Testis (tissue), 5 donors: ENCODE measurements around the gene MAIP1. TPM values are rescaled to one million over a fixed set of nuclear protein-coding genes. Genes with fewer than 3 reads are reported as not detected.
A peak's percentile ranks its signal among the peaks of the same experiment; 100 is the strongest.

ENCODE experiments used
- DNase-seq: peaks from one replicate; pipeline ENCODE4 v3.0.0-alpha.2; 2019
- H3K27ac ChIP-seq, 2 donors: fragments of 200-600 bp; sonication (generic); one replicate each; pipeline ENCODE4 v1.5.1; 2019
- H3K27me3 ChIP-seq: fragments of 200-600 bp; sonication (generic); one replicate; pipeline ENCODE4 v1.5.1; 2019
- H3K36me3 ChIP-seq: fragments of 200-600 bp; sonication (generic); one replicate; pipeline ENCODE4 v1.5.1; 2017; ENCODE audit warnings: low read depth; ENCODE audit errors: missing control alignments
- H3K4me1 ChIP-seq: fragments of 200-600 bp; sonication (generic); one replicate; pipeline ENCODE4 v1.5.1; 2019
- H3K4me3 ChIP-seq, 2 donors: fragments of 200-600 bp; sonication (generic); one replicate each; pipeline ENCODE4 v1.5.1; 2017 to 2019
- H3K9me3 ChIP-seq: fragments of 200-600 bp; sonication (generic); one replicate; pipeline ENCODE4 v1.5.1; 2017
- POLR2A ChIP-seq: fragments of 450-650 bp; IDR thresholded peaks from one replicate; pipeline ENCODE4 v1.6.1; 2017; ENCODE audit warnings: antibody characterized with exemption, mild to moderate bottlenecking, moderate library complexity
- WGBS, 2 donors: methylation state at CpG; one replicate each; pipeline ENCODE4 v1.1.5; 2018; 5-methylcytosine and 5-hydroxymethylcytosine counted together
- intact Hi-C: fragments of 100-400 bp; cut with DNase I; formaldehyde crosslinking; loops from one replicate; pipeline ENCODE4 v1.15.1; 2023; ENCODE audit warnings: low total_unique reads
- long read RNA-seq, 2 donors: transcript quantifications; one replicate each; lab custom pipeline, GENCODE V29; 2026
- polyA plus RNA-seq: library from polyadenylated mRNA; stranded (reverse); fragments of 350-450 nt; fragmentation: Illumina TruSeq; extraction: RNeasy Lipid Tissue Mini Kit (QIAGEN cat#74804); gene quantifications from one replicate; pipeline ENCODE4 v1.2.3, GENCODE V29; 2014; ENCODE audit warnings: low read depth, low replicate concordance; ENCODE audit not compliant: insufficient read depth
- total RNA-seq, 2 donors: library from RNA; depleted of rRNA; stranded (reverse); fragments of >200 nt; gene quantifications; one replicate each; pipeline ENCODE4 v1.2.3, GENCODE V29; 2016
- TF ChIP-seq, protein P1 (sequence below), 3 experiments: fragments of 450-650 bp in 2 of 3; fragments of 200-600 bp in 1 of 3; sonication (generic) in 1 of 3; IDR thresholded peaks; one replicate each; pipeline ENCODE4 v1.5.1; 2016 to 2019; ENCODE audit warnings: antibody characterized with exemption in 3 of 3, mild to moderate bottlenecking in 2 of 3, moderate library complexity in 1 of 3

MAIP1 gene, protein sequence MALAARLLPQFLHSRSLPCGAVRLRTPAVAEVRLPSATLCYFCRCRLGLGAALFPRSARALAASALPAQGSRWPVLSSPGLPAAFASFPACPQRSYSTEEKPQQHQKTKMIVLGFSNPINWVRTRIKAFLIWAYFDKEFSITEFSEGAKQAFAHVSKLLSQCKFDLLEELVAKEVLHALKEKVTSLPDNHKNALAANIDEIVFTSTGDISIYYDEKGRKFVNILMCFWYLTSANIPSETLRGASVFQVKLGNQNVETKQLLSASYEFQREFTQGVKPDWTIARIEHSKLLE
- 10 to 100 TPM; 16.6 to 18.7 TPM for total RNA-seq
- 13.6 TPM for polyA plus RNA-seq
- long read RNA-seq, donor 1, transcript MAIP1-202 (5 exons, 1,386 nt): major isoform, 13 of 13 reads
- long read RNA-seq, donor 1, partial matches to known transcripts: 0 of 13 reads
- long read RNA-seq, donor 1, other reads (novel, unspliced or antisense): 0 of 13 reads
- long read RNA-seq, donor 2, transcript MAIP1-202 (5 exons, 1,386 nt): major isoform, 7 of 7 reads
- long read RNA-seq, donor 2, partial matches to known transcripts: 0 of 7 reads
- long read RNA-seq, donor 2, other reads (novel, unspliced or antisense): 0 of 7 reads

- peak; percentile 90 for DNase-seq
- H3K4me1 ChIP-seq: peaks cover 20% of the 10 kb centered on the region
- H3K36me3 ChIP-seq: no peaks in the 10 kb centered on the region
- WGBS, 2 donors: 0% methylated on average over 21 to 48 of the region's 64 CpGs
- intact Hi-C loops: no loop called here
- TF ChIP-seq POLR2A: no peak
- TF ChIP-seq, protein P1, sequence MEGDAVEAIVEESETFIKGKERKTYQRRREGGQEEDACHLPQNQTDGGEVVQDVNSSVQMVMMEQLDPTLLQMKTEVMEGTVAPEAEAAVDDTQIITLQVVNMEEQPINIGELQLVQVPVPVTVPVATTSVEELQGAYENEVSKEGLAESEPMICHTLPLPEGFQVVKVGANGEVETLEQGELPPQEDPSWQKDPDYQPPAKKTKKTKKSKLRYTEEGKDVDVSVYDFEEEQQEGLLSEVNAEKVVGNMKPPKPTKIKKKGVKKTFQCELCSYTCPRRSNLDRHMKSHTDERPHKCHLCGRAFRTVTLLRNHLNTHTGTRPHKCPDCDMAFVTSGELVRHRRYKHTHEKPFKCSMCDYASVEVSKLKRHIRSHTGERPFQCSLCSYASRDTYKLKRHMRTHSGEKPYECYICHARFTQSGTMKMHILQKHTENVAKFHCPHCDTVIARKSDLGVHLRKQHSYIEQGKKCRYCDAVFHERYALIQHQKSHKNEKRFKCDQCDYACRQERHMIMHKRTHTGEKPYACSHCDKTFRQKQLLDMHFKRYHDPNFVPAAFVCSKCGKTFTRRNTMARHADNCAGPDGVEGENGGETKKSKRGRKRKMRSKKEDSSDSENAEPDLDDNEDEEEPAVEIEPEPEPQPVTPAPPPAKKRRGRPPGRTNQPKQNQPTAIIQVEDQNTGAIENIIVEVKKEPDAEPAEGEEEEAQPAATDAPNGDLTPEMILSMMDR (IDR thresholded peaks at IDR 0.05): peak in 2 of 3 experiments; percentile 20 to 31
- peak within 1 kb of the TSS; percentile 89 to 92 for H3K27ac ChIP-seq
- H3K4me3 ChIP-seq: peak within 1 kb of the TSS; percentile 90 to 97
- no peaks in the 10 kb centered on the region for H3K27me3 ChIP-seq
- no peaks in the 10 kb centered on the region for H3K9me3 ChIP-seq
These were observed at the start of gene MAIP1, which contains the start of gene TYW5 for GRCh38 chr2:199955339-199956061. Gene MAIP1 (plus strand): TSS chr2:199955582. CDS start chr2:199955799, 217 bp downstream. Gene TYW5 (minus strand): TSS chr2:199955491. CDS start chr2:199955470, 21 bp downstream.

GRCh38 chr2:199907008-199907714 lies 48.2 kb upstream of the MAIP1 start:
- Histone ChIP-seq H3K4me3 (no peak overlapping the region), H3K9me3 (no peaks in the 10 kb centered on the region), H3K4me1 (no peaks in the 10 kb centered on the region), H3K36me3 (no peaks in the 10 kb centered on the region), H3K27ac (no peak overlapping the region), H3K27me3 (no peaks in the 10 kb centered on the region)
- 87 to 90% methylated on average over 2 of the region's 2 CpGs for WGBS, 2 donors
- no peak for DNase-seq
- TF ChIP-seq POLR2A: no peak
- TF ChIP-seq, protein P1 (IDR thresholded peaks at IDR 0.05): no peak
- intact Hi-C loops: no loop called here

DNA sequence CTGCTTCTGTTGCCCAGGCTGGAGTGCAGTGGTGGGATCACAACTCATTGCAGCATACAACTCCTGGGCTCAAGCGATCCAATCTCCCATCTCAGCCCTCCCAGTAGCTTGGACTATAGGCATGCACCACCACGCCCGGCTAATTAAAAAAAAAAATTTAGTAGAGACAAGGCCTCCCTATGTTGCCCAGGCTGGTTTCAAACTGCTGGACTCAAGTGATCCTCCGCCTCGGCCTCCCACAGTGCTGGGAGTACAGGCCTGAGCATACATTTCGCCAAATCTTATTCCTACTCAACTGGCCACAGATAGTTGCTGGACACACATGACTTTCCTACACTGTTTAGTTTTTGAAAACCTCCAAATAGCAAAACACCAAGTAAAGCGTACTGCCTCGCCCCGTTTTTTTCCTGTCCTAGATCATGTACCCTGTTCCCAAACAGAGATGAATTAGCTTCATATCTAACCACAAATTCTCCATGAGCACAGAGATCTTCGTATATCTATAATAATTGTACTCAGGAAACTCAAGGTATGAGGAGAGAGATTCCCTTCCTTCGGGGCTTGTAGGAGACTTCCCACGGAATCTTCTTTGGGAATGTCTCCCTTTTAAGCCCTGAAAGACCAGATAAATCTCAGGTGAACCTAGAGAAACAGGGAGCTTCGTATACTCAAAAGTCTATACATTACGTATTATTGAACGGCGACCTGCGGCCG lies 44.9 kb upstream of the MAIP1 start:
- Histone ChIP-seq H3K36me3 (no peaks in the 10 kb centered on the region), H3K4me1 (no peaks in the 10 kb centered on the region), H3K27me3 (no peaks in the 10 kb centered on the region), H3K4me3 (peak overlapping the region; percentile 94 to 98), H3K9me3 (no peaks in the 10 kb centered on the region), H3K27ac (peak overlapping the region; percentile 95 to 97)
- 29 to 31% methylated on average over 18 of the region's 18 CpGs for WGBS, 2 donors
- DNase-seq: no peak
- no peak for TF ChIP-seq POLR2A
- TF ChIP-seq, protein P1 (IDR thresholded peaks at IDR 0.05): no peak
- intact Hi-C loops: no loop called here
